ENCODE data around the gene ZC3H6. TPM values are rescaled to one million over a fixed set of nuclear protein-coding genes. Genes with fewer than 3 reads are reported as not detected.

ZC3H6 gene
- total RNA-seq, 1 experiment from 2014 or later, result 10.0 TPM

GRCh38 chr2:112243233-112243632 lies 32.2 kb upstream of the ZC3H6 start:
- H3K27ac Mint-ChIP-seq, result no peak overlapping the region
- ChIA-PET POLR2A (no interaction called here), CTCF (no interaction called here)
- peaks cover 7% of the 10 kb centered on the region for H3K36me3 Mint-ChIP-seq
- TF ChIP-seq TEAD4 (CRISPR knock-in tag; IDR thresholded peaks at IDR 0.05), result no peak
- no peak for TF ChIP-seq NR1H2 (CRISPR knock-in tag; IDR thresholded peaks at IDR 0.05)
- TF ChIP-seq FOXK1 (CRISPR knock-in tag; IDR thresholded peaks at IDR 0.05), result no peak
- no peak for TF ChIP-seq ETV6 (CRISPR knock-in tag; IDR thresholded peaks at IDR 0.05)
- TF ChIP-seq, protein P1, sequence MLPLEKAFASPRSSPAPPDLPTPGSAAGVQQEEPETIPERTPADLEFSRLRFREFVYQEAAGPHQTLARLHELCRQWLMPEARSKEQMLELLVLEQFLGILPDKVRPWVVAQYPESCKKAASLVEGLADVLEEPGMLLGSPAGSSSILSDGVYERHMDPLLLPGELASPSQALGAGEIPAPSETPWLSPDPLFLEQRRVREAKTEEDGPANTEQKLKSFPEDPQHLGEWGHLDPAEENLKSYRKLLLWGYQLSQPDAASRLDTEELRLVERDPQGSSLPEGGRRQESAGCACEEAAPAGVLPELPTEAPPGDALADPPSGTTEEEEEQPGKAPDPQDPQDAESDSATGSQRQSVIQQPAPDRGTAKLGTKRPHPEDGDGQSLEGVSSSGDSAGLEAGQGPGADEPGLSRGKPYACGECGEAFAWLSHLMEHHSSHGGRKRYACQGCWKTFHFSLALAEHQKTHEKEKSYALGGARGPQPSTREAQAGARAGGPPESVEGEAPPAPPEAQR (CRISPR knock-in tag; IDR thresholded peaks at IDR 0.05), result no peak
- no peak for TF ChIP-seq NR2C2 (CRISPR knock-in tag; IDR thresholded peaks at IDR 0.05)
- TF ChIP-seq ZNF263 (CRISPR knock-in tag; IDR thresholded peaks at IDR 0.05; ENCODE audit: low read depth), result no peak
- TF ChIP-seq E2F5 (CRISPR knock-in tag; IDR thresholded peaks at IDR 0.05), result no peak
- no peak for TF ChIP-seq ZNF317 (CRISPR knock-in tag; IDR thresholded peaks at IDR 0.05; ENCODE audit: borderline replicate concordance, low read depth)
- no peak for TF ChIP-seq SP1 (CRISPR knock-in tag; conservative IDR thresholded peaks at IDR 0.05)
- no peak for TF ChIP-seq OVOL2 (CRISPR knock-in tag; IDR thresholded peaks at IDR 0.05; ENCODE audit: borderline replicate concordance)
- TF ChIP-seq AR (CRISPR knock-in tag; IDR thresholded peaks at IDR 0.05), result no peak
- TF ChIP-seq, protein P2, sequence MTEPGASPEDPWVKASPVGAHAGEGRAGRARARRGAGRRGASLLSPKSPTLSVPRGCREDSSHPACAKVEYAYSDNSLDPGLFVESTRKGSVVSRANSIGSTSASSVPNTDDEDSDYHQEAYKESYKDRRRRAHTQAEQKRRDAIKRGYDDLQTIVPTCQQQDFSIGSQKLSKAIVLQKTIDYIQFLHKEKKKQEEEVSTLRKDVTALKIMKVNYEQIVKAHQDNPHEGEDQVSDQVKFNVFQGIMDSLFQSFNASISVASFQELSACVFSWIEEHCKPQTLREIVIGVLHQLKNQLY (CRISPR knock-in tag; IDR thresholded peaks at IDR 0.05), result no peak
- no peak for TF ChIP-seq IRF2 (CRISPR knock-in tag; IDR thresholded peaks at IDR 0.05; ENCODE audit: borderline replicate concordance, low read depth)
- TF ChIP-seq NFYB (CRISPR knock-in tag; conservative IDR thresholded peaks at IDR 0.05; ENCODE audit: low read depth), result no peak
- TF ChIP-seq ZNF512 (CRISPR knock-in tag; IDR thresholded peaks at IDR 0.05; ENCODE audit: borderline replicate concordance), result no peak
- TF ChIP-seq ARID4B (CRISPR knock-in tag; IDR thresholded peaks at IDR 0.05; ENCODE audit: borderline replicate concordance), result no peak
- TF ChIP-seq SOX15 (CRISPR knock-in tag; IDR thresholded peaks at IDR 0.05), result no peak
- TF ChIP-seq, protein P3, sequence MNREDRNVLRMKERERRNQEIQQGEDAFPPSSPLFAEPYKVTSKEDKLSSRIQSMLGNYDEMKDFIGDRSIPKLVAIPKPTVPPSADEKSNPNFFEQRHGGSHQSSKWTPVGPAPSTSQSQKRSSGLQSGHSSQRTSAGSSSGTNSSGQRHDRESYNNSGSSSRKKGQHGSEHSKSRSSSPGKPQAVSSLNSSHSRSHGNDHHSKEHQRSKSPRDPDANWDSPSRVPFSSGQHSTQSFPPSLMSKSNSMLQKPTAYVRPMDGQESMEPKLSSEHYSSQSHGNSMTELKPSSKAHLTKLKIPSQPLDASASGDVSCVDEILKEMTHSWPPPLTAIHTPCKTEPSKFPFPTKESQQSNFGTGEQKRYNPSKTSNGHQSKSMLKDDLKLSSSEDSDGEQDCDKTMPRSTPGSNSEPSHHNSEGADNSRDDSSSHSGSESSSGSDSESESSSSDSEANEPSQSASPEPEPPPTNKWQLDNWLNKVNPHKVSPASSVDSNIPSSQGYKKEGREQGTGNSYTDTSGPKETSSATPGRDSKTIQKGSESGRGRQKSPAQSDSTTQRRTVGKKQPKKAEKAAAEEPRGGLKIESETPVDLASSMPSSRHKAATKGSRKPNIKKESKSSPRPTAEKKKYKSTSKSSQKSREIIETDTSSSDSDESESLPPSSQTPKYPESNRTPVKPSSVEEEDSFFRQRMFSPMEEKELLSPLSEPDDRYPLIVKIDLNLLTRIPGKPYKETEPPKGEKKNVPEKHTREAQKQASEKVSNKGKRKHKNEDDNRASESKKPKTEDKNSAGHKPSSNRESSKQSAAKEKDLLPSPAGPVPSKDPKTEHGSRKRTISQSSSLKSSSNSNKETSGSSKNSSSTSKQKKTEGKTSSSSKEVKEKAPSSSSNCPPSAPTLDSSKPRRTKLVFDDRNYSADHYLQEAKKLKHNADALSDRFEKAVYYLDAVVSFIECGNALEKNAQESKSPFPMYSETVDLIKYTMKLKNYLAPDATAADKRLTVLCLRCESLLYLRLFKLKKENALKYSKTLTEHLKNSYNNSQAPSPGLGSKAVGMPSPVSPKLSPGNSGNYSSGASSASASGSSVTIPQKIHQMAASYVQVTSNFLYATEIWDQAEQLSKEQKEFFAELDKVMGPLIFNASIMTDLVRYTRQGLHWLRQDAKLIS (CRISPR knock-in tag; IDR thresholded peaks at IDR 0.05; ENCODE audit: borderline replicate concordance), result no peak
- H3K4me3 Mint-ChIP-seq, result no peak overlapping the region
- no peaks in the 10 kb centered on the region for H3K27me3 Mint-ChIP-seq (ENCODE audit: low read depth)
- ATAC-seq (no peak), DNase-seq (ENCODE audit: low spot score) (no peak)
- H3K4me1 Mint-ChIP-seq, result no peaks in the 10 kb centered on the region
- H3K9me3 Mint-ChIP-seq, result no peaks in the 10 kb centered on the region

Data from WTC11 (cell line).